HG03457 (cell line): ENCODE measurements around the gene SHC2.
"Not testable (repeated sequence)": the region's sequence is repeated elsewhere in the genome, so short reads cannot be mapped to it uniquely, and the experiment has no call there.

Source experiments
- ATAC-seq: cut with Tn5 transposase; IDR thresholded peaks from one replicate; pipeline ENCODE4 v1.9.1; 2021; ENCODE audit warnings: moderate number of reproducible peaks; ENCODE audit not compliant: unreplicated experiment

SHC2 gene

DNA sequence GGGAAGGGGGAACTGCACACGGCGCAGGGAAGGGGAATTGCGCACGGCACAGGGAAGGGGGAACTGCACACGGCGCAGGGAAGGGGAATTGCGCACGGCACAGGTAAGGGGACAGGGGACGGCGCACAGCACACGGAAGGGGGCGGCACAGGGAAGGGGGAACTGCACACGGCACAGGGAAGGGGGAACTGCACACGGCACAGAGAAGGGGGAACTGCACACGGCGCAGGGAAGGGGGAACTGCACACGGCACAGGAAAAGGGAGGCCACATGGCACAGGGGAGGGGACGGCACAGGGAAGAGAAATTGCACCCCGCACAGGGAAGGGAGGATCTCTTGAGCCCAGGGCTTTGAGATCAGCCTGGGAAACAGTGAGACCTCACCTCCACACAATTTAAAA lies 33.2 kb downstream of the SHC2 start:
- not testable (repeated sequence) for ATAC-seq

GRCh38 chr19:426725-427445 lies 33.9 kb downstream of the SHC2 start:
- ATAC-seq, result no peak

DNA sequence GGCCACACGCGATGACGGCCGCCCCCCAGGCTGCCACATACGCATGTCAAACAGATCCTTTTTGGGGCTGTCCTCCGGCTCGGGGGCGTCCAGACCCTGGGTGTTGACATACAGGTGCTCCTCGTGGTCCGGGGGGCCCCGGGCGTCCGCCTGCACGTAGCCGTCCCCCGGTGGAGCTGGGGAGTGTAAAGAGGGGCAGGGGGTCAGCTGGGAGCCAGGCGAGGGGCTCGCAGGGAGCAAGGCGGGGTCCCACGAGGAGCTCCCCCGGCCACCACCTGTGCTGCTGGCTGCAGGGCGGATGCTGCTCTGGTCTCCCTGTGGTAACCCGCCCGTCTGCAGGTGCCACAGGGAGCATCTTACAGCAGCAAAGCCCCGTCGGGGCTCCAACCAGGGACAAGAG lies 35.8 kb downstream of the SHC2 start:
- no peak for ATAC-seq

GRCh38 chr19:424546-424945 lies 36.3 kb downstream of the SHC2 start:
- ATAC-seq, result no peak

- ATAC-seq, result no peak
Measured at GRCh38 chr19:423691-424466, 37.0 kb downstream of the SHC2 start.

DNA sequence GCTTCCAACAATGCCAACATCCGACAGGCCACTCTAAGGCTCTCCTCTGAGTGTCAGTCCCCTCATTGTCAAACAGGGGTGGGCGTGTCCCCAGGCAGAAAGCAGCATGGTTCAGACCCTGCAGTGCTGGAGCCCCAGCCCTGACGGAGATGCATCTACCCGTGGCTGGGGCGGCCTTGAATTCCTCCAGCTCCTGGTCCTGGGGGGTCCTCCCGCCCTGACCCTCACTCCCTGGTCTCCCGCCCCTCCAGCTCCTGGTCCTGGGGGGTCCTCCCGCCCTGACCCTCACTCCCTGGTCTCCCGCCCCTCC lies 38.0 kb downstream of the SHC2 start:
- ATAC-seq, result not testable (repeated sequence)

DNA sequence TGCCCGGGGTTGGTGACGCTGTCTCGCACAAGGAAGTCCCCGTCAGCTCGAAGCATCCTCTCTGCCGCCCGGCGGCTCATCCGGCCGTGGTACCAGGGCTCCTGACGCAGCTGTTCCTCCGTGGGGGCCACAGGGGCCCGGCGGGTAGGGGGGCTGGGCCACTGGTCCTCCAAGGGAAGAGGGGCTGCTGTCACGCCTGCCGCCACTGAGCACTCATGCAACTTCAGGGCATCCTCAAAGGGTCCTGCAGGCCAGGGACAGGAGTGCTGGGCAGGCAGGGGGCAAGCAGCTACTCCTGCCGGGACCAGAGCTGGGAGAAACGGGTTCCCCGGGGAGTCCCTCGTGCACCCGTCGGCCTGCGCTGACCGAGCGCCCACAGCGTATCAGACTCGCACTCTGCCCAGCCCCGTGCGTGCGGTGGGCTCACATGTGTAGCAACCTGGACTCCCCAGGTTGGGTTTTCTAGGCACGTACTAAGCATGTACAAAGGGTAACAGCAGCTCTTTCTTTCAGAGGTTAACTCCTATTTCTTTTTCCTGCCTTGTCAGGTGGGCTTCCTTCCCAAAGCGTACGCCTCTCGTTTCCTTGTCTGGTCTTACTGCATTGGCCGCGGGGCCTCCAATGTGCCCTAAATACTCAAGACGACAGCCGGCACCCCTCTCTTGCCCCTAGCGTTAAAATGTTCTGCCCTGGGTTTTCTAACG lies 38.5 kb downstream of the SHC2 start:
- no peak for ATAC-seq

- no peak for ATAC-seq
Measured at GRCh38 chr19:419721-420515, 40.9 kb downstream of the SHC2 start.

DNA sequence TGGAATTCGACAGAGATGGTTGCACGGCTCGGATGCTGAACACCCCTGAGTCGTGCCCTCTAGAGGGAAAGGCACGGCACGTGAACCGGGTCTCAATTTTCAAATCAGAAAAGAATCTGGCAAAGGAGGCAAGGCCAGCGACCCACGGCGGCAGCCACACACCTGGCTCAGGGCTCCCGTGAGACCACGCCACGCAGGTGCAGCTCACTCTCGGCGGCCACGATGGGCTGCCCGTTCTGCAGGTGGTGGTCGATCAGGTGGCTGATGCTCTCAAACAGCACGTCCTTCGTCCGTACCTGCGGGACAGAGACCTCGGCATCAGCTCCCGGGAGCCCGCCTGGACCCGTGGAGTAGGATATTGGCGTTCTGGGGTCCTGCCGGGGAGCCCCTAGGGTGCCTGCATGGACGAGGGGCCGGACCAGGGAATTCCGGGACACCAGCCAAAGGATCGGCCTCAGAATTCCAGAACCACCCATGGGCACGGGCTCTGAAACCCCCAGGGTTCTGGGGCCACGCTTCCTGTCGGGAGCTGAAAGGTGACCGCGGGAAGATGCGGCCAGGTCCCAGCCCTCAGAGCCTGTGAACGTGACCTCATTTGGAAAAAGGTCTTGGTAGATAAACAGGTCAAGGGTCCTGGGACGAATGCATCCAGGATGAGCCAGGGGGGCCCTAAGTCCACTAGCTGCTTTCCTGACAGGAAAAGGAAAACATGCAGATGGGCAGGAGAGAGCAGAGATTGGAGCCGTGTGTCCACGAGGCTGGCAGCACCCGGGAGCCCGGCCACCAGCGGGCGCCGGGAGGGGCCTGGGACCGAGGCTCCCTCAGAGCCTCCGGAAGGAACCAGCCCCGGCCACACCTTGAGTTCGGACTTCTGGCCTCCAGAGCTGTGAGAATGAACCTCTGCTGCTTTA lies 41.8 kb downstream of the SHC2 start:
- ATAC-seq, result no peak

DNA sequence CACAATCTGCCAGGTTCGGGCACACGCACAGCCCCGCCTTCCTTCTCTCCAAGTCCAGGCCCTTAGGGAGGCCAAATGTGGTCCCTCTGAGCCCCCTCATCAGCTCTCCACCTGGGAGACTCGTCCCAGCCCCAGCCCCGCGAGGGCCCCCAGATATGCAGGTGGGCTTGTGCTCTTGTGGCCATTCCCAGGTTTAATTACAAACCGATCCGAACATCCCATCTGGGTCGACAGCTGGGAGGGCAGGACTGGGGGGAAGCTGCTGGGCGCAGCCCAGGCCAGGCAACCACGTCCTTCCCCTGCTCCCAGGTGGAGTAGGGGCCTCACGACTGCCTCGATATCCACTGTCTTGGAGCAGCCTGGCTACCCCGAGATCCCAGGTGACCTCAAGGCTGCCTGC lies 44.4 kb downstream of the SHC2 start:
- ATAC-seq, result no peak

DNA sequence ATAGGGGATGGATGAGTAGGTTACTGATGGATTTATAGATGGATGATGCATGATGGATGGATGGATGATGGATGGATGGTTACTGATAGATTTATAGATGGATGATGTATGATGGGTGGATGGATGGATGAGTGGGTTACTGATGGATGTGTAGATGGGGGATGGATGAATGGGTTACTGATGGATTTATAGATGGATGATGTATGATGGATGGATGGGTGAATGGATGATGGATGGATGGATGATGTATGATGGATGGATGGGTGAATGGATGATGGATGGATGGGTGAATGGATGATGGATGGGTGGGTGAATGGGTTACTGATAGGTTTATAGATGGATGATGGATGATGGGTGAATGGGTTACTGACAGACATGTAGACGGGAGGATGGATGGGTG lies 45.5 kb downstream of the SHC2 start:
- no peak for ATAC-seq

- ATAC-seq, result no peak
Measured at GRCh38 chr19:413756-414420, 46.9 kb downstream of the SHC2 start.

DNA sequence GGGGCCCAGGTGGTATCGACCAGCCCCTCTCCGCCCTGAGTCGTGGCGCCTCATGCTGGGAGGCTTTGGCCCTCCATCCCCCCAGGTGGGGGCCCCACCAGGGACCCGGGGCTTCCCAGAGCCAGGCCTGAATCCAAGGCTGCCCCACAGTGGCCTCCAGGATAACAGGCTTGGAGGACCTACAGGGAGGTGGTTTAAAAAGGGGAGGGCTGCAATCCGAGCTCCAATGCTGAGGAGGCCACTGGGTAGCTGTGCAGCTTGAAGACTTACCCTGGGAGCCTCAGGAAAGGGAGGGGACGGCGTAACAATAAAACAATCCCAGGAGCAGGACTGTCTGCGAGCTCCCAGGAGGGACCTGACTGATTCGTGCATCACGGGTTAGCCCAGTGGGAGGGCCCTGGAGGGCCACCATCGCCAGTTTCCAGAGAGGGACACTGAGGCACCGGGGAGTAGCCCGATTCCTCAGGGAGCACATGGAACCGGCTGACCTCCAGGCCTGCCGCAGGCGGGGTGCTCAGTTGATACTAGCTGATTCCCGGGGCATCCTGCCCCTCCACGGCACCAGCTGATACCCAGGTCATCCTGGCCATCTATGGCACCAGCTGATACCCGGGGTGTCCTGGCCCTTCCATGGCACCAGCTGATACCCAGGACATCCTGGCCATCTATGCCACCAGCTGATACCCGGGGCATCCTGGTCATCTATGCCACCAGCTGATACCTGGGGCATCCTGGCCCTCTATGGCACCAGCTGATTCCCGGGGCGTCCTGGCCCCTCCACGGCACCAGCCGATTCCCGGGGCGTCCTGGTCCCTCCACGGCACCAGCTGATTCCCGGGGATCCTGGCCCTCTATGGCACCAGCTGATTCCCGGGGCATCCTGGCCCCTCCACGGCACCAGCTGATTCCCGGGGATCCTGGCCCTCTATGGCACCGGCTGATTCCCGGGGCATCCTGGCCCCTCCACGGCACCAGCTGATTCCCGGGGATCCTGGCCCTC lies 48.2 kb downstream of the SHC2 start:
- ATAC-seq, result no peak

GRCh38 chr19:411723-412355 lies 49.0 kb downstream of the SHC2 start:
- ATAC-seq, result no peak

GRCh38 chr19:411121-411722 lies 49.6 kb downstream of the SHC2 start:
- not testable (repeated sequence) for ATAC-seq

GRCh38 chr19:410243-410781 lies 50.5 kb downstream of the SHC2 start:
- no peak for ATAC-seq

GRCh38 chr19:409516-410242 lies 51.2 kb downstream of the SHC2 start:
- ATAC-seq, result no peak
